ENCODE results near the gene OTUB1. TPM values are rescaled to one million over a fixed set of nuclear protein-coding genes. Genes with fewer than 3 reads are reported as not detected.

OTUB1 gene
- total and polyA plus RNA-seq, 9 of the 15 experiments (the other 6 are each of a cell fraction or from before 2014, with no cell fraction given) = 29.5 to 134 (median 66.1) TPM

GRCh38 chr11:63996512-63996911, 10.3 kb downstream of the OTUB1 start:
- Histone ChIP-seq H3K27ac (ENCODE audit: extremely low read depth, low read depth, low read length) (no peak overlapping the region), H3K36me3 (ENCODE audit: control insufficient read depth, insufficient read depth, low read length) (peaks cover 75% of the 10 kb centered on the region; the same call in 2 of the 3 replicates), H3K27me3 (ENCODE audit: control insufficient read depth in 2 of 2, insufficient read depth in 2 of 2, low read length in 2 of 2) (no peaks in the 10 kb centered on the region), H4K20me1 (replicated peaks; ENCODE audit: control insufficient read depth, insufficient read depth, low read length) (peaks cover 4% of the 10 kb centered on the region; the same call in 1 of the 2 replicates), H3K4me2 (ENCODE audit: insufficient read depth, low read length) (no peak overlapping the region), H3K4me1 (replicated peaks in 1 of 2; ENCODE audit: control insufficient read depth in 2 of 2, insufficient read depth in 2 of 2, low read length in 2 of 2) (peaks cover 0 to 43% of the 10 kb centered on the region in 2 experiments; a peak in 2 of 5 replicates), H3K9me1 (ENCODE audit: control insufficient read depth, insufficient read depth, low read length) (no peaks in the 10 kb centered on the region), H2AFZ (ENCODE audit: low read depth, low read length) (no peak overlapping the region), H3K79me2 (ENCODE audit: control insufficient read depth, insufficient read depth, low read length) (0 out of 3 replicates have a peak, but pooled peaks cover 2% of the 10 kb centered on the region), H3K9ac (ENCODE audit: insufficient read depth in 1 of 2, low read depth in 2 of 2, low read length in 2 of 2) (no peak overlapping the region), H3K9me3 (replicated peaks; ENCODE audit: control insufficient read depth, insufficient read depth, low read depth, low read length) (no peaks in the 10 kb centered on the region), H3K4me3 (no peak overlapping the region)
- no peak for FAIRE-seq
- TF ChIP-seq USF2 (CRISPR knock-in tag; IDR thresholded peaks at IDR 0.05) = no peak
- no peak for TF ChIP-seq CTCF (IDR thresholded peaks at IDR 0.05 in 2 of 3, conservative IDR thresholded peaks at IDR 0.05 in 1 of 3; ENCODE audit: insufficient read depth in 2 of 3, low read depth in 1 of 3, low read length in 3 of 3)
- no peak for TF ChIP-seq HSF4 (CRISPR knock-in tag; IDR thresholded peaks at IDR 0.05; ENCODE audit: borderline replicate concordance)
- no peak for TF ChIP-seq DDX20 (tag; IDR thresholded peaks at IDR 0.05; ENCODE audit: low read depth)
- TF ChIP-seq NCOA4 (IDR thresholded peaks at IDR 0.05; ENCODE audit: partially characterized antibody) = no peak
- TF ChIP-seq NR1H2 (CRISPR knock-in tag; IDR thresholded peaks at IDR 0.05) = no peak
- POLR2A ChIA-PET = interaction anchor here (0.7 kb wide), 1 partner anchor 20 kb away, joined by 3 read pairs; no protein-coding TSS in a partner anchor
- ATAC-seq = no peak
- BruUV-seq (replicated peaks) = no TSS peak
- CTCF ChIA-PET (ENCODE audit: low intra/inter-chr PET ratio) = no interaction called here
- no peak for DNase-seq (ENCODE audit: extremely low read depth in 1 of 4, low spot score in 3 of 4)
- WGBS (ENCODE audit: insufficient coverage, low coverage, missing lambda C conversion rate) = 94% methylated on average over 16 of the region's 18 CpGs
- in situ Hi-C loops (cut with MboI) = no loop called here
- intact Hi-C loops (cut with micrococcal nuclease) = no loop called here

Data from K562 (cell line).